IMR-90 (cell line): Measurements from ENCODE around the gene NEK6.

Source experiments
- CTCF ChIP-seq: conservative IDR thresholded peaks from 2 replicates; pipeline ENCODE4 v1.5.1; 2012; ENCODE audit warnings: mild to moderate bottlenecking, low read depth, low read length, improper control_type of control experiment
- RFX5 ChIP-seq: IDR thresholded peaks from 2 replicates; pipeline ENCODE4 v1.8.0; 2012; ENCODE audit warnings: low read depth, mild to moderate bottlenecking, low read length, moderate library complexity

GRCh38 chr9:124399323-124399967 is 141.7 kb downstream of the NEK6 start:
- no peak for TF ChIP-seq RFX5
- TF ChIP-seq CTCF = 0 out of 2 replicates have a peak, but pooled peaks have one; percentile 4
